Mucosa of stomach (tissue), 1 donor: ENCODE results near the gene AGBL1.

ENCODE experiments used
- H3K27me3 ChIP-seq: one replicate; pipeline ENCODE4 v1.7.0; 2013; ENCODE audit warnings: mild to moderate bottlenecking, low read length; ENCODE audit not compliant: control insufficient read depth, insufficient read depth
- H3K36me3 ChIP-seq: one replicate; pipeline ENCODE4 v1.7.0; 2013; ENCODE audit warnings: low read length; ENCODE audit not compliant: control insufficient read depth, insufficient read depth
- H3K4me1 ChIP-seq: one replicate; pipeline ENCODE4 v1.7.0; 2013; ENCODE audit warnings: mild to moderate bottlenecking, low read length; ENCODE audit not compliant: control insufficient read depth, insufficient read depth
- H3K4me3 ChIP-seq: one replicate; pipeline ENCODE4 v1.7.0; 2013; ENCODE audit warnings: low read length
- H3K9ac ChIP-seq: one replicate; pipeline ENCODE4 v1.7.0; 2013; ENCODE audit warnings: mild to moderate bottlenecking, low read length, moderate library complexity
- H3K9me3 ChIP-seq: one replicate; pipeline ENCODE4 v1.7.0; 2013; ENCODE audit warnings: mild to moderate bottlenecking, low read length, moderate library complexity; ENCODE audit not compliant: control insufficient read depth
- donor health status: Pancreatic carcinoma.

The AGBL1 gene

DNA sequence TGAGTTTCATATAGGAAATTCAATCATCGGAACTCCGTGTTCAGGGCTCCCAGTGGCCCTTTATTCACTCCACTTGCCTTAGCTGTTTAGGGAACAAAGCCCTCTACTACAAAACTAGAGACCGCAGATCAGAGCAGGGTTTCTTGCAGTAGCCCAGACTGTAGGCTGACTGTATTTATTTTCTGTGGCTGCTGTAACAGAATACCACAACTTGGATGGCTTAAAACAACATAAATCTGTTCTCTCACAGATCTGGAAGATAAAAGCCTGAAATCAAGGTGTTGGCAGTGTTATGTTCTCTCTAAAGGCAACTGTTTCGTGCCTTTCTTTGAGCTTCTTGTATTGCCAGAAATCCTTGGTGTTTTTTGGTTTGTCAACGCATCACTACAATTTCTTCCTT, 479.0 kb downstream of the AGBL1 start:
- H3K27me3 ChIP-seq: no peaks in the 10 kb centered on the region
- H3K9me3 ChIP-seq: no peaks in the 10 kb centered on the region
- no peaks in the 10 kb centered on the region for H3K4me1 ChIP-seq
- H3K36me3 ChIP-seq: no peaks in the 10 kb centered on the region
- H3K9ac ChIP-seq: no peak overlapping the region
- H3K4me3 ChIP-seq: no peak overlapping the region

DNA sequence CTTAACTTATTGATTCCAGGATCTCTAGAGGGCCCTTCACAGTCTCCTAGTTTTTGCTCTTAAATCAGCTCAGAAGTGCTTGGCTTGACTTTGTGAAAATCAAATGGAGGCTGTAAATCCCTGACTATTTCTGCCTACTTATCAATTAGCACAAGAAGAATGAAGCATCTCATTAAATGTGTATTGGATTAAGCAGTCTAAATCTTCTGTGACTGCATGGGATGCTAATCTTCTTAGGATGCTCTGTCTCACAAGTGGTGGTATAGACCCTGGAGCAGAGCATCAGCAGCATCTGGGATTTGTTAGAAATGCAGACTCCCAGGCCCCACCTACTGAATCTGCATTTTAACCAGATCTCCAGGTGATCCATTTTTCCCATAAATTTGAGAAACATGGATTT, 488.7 kb downstream of the AGBL1 start:
- H3K9me3 ChIP-seq: no peaks in the 10 kb centered on the region
- no peak overlapping the region for H3K4me3 ChIP-seq
- no peaks in the 10 kb centered on the region for H3K27me3 ChIP-seq
- H3K9ac ChIP-seq: no peak overlapping the region
- no peaks in the 10 kb centered on the region for H3K4me1 ChIP-seq
- H3K36me3 ChIP-seq: no peaks in the 10 kb centered on the region

DNA sequence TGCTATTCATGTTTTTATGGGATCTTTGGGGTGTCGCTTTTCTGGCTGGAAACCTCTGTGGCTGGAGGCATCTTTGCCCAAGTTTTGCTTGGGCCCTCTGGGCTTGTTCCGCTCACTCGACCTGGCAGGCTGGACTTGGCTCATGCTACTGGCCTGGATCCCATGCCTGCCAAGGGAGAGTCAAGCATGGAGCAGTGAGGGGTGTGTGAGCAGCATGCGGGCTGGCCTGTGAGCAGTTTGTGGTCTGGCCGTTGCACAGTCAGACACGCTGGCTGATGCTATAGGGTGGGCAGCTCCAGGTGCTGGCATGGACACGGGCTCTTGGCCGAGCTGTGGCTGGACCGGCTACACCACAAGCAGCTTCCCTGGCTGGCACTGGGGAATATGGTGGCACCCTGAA, 491.1 kb downstream of the AGBL1 start:
- Histone ChIP-seq H3K9me3 (no peaks in the 10 kb centered on the region), H3K27me3 (no peaks in the 10 kb centered on the region), H3K4me1 (no peaks in the 10 kb centered on the region), H3K4me3 (no peak overlapping the region), H3K36me3 (no peaks in the 10 kb centered on the region), H3K9ac (no peak overlapping the region)

DNA sequence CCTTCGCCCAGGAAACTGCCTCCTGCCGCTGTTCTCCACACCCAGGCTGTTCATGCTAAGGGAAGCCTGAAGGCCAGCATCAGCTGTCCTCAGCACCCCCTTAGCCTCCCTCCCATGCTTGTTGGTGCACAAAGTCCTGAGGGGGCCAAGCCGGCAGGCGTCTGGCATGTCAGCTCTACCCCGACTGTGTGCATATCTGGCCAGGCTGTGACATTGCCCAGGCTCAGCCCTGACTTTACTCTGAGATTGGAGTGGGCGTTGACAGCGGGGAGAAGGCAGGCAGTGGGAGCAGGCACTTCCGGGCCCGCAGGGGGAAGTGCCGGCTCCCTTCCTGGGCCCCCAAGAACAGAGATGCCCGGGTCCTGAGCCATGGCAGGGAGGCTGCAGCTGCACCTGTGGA, 492.2 kb downstream of the AGBL1 start:
- no peak overlapping the region for H3K4me3 ChIP-seq
- H3K4me1 ChIP-seq: no peaks in the 10 kb centered on the region
- no peaks in the 10 kb centered on the region for H3K36me3 ChIP-seq
- H3K9me3 ChIP-seq: no peaks in the 10 kb centered on the region
- H3K9ac ChIP-seq: no peak overlapping the region
- H3K27me3 ChIP-seq: no peaks in the 10 kb centered on the region

DNA sequence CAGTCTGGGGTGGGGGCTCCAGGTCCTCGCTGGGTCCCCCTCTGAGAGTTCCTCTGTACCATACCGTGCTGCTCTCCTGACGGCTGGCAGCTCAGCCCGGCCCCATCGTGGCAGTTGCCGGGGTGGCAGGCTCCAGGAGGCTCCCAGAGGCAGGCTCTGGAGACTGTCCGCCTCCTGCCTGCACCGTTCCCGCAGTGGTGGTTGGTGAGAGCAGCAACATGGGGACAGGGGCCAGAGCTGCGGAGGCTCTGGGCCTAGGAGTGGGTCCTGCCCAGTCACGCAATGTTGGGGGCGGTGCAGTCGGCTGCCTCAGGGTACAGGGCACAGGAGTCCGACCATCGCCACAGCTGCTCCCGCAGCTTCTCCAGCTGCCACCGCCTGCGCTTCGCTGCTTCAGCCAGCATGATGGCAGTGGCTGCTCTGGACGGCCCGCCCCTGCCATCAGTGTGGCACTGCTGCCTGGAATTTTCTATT, 492.7 kb downstream of the AGBL1 start:
- Histone ChIP-seq H3K36me3 (no peaks in the 10 kb centered on the region), H3K27me3 (no peaks in the 10 kb centered on the region), H3K9ac (no peak overlapping the region), H3K4me3 (no peak overlapping the region), H3K9me3 (no peaks in the 10 kb centered on the region), H3K4me1 (no peaks in the 10 kb centered on the region)

DNA sequence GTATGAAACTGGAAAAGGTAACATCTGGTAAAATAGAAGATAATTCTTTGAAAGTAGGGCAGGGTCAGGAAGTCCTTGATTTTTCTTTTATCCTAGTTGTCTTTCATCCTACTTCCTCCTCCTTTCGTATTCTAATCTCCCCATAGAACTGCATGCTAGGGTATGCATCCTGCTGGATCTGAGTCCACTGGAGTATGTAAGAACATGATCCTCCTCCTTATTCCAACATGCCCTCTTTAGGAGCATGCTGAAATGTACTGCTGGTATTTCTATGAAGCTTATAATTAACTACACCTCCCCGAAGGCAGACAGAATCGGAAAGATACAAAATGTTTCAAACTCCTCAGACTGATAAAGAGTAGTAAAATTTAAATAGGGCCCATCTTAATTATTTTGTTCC, 493.8 kb downstream of the AGBL1 start:
- Histone ChIP-seq H3K4me1 (no peaks in the 10 kb centered on the region), H3K27me3 (no peaks in the 10 kb centered on the region), H3K4me3 (no peak overlapping the region)

DNA sequence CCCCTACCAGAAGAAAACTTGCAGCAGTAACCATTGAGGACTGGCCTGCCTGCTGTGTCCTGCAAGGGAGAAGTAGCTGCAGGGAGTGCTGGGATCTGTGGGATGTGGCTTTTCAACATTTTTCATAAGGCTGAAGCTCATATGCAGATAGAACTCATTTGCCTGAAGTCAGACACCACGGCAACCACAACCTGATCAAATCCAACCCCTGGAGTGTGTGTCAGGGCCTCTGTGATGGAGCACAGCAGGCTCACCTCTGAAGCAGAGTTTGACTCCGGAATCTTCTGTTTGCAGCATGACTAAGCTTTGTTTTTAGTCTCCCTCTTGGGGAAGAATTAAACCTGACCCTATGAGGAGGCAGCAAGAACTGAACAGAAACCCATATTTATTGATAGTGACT, 508.7 kb downstream of the AGBL1 start:
- Histone ChIP-seq H3K4me3 (no peak overlapping the region), H3K9me3 (no peaks in the 10 kb centered on the region), H3K36me3 (no peaks in the 10 kb centered on the region), H3K27me3 (no peaks in the 10 kb centered on the region), H3K9ac (no peak overlapping the region), H3K4me1 (no peaks in the 10 kb centered on the region)

More for the DNA sequence above, 493.8 kb downstream of the AGBL1 start:
- H3K36me3 ChIP-seq: no peaks in the 10 kb centered on the region
- no peak overlapping the region for H3K9ac ChIP-seq
- no peaks in the 10 kb centered on the region for H3K9me3 ChIP-seq

DNA sequence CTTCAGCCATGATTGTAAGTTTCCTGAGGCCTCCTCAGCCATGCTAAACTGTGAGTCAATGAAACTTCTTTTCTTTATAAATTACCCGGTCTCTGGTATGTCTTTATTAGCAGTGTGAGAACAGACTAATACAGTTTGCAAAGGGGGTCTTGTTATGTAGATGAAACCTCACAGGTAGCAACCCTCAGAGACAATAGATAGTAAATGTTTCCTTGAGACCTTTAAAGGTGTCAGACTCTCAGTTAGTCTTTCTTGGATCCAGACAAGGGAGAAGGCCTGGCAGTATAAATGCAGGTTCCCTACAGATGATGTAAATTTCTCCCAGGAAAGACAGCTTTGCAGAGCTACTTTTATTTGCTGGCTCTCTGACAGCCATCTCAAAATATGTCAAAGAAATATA, 510.8 kb downstream of the AGBL1 start:
- Histone ChIP-seq H3K36me3 (no peaks in the 10 kb centered on the region), H3K9ac (no peak overlapping the region), H3K27me3 (no peaks in the 10 kb centered on the region), H3K4me1 (no peaks in the 10 kb centered on the region), H3K9me3 (no peaks in the 10 kb centered on the region), H3K4me3 (no peak overlapping the region)

DNA sequence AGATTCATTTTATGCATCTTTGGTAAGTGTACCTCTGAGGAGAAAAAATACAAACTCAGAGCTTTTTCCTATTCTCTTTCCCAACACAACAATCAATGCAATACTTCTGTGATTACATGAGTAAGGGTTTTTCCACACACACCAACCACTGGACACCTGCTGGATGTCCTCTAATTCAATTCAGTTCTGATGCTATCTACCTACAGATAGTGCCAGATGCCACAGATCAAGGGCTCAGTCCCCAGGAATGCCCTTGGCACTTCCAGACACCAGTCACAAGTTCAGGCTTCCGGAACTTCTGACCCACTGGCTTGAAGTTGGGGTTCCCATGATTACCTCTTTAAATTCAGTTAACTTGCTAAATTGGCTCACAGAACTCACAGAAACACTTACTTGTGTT, 511.5 kb downstream of the AGBL1 start:
- H3K9ac ChIP-seq: no peak overlapping the region
- H3K36me3 ChIP-seq: no peaks in the 10 kb centered on the region
- H3K9me3 ChIP-seq: no peaks in the 10 kb centered on the region
- no peaks in the 10 kb centered on the region for H3K27me3 ChIP-seq
- H3K4me3 ChIP-seq: no peak overlapping the region
- H3K4me1 ChIP-seq: no peaks in the 10 kb centered on the region

DNA sequence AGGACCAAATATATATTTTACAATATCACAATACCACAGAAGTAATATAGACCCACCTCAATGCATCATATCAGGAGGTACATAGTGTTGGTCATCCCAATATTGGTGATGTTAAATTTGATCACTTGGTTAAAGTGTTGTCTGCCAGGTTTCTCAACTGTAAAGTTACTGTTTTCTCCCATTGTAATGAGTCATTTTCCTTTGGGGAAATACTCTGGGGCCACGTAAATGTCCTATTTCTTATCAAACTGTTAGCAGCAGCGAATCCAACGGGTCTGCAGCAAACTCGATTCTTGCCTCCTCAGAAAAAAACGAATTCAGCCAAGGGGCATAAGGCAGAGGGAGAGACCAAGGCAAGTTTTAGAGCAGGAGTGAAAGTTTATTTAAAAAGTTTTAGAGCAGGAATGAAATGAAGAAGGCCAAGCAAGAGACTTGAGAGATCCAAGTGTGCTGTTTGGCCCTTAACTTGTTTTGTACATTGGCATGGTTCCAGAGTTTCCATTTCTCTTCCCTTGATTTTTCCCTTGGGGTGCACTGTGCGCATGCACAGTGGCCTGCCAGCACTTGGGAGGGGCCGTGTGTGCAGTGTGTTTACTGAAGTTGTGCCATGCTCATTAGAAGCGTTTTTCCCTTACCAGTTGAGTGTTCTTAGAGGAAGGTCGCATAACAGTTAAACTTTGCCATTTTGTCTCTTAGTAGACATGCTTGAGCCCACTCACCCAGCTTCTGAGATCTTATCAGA, 512.5 kb downstream of the AGBL1 start:
- no peak overlapping the region for H3K4me3 ChIP-seq
- H3K4me1 ChIP-seq: no peaks in the 10 kb centered on the region
- no peaks in the 10 kb centered on the region for H3K36me3 ChIP-seq

DNA sequence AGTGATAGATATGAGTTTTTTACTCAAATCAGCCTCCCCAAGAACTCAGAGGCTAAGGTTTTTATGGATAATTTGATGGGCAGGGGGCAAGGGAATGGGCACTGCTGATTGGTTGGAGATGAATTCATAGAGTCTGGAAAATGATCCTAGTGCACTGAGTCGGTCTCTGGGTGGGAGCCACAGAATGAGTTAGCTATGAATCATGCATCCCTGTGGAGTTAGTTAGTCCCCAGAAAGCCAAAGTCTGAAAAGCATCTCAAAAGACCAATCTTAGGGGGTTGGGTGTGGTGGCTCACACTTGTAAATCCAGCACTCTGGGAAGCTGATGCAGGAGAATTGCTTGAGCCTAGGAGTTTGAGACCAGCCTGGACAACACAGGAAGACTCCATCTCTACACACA, 516.1 kb downstream of the AGBL1 start:
- no peak overlapping the region for H3K4me3 ChIP-seq

More for the DNA sequence above, 512.5 kb downstream of the AGBL1 start:
- no peaks in the 10 kb centered on the region for H3K27me3 ChIP-seq
- no peak overlapping the region for H3K9ac ChIP-seq
- no peaks in the 10 kb centered on the region for H3K9me3 ChIP-seq

DNA sequence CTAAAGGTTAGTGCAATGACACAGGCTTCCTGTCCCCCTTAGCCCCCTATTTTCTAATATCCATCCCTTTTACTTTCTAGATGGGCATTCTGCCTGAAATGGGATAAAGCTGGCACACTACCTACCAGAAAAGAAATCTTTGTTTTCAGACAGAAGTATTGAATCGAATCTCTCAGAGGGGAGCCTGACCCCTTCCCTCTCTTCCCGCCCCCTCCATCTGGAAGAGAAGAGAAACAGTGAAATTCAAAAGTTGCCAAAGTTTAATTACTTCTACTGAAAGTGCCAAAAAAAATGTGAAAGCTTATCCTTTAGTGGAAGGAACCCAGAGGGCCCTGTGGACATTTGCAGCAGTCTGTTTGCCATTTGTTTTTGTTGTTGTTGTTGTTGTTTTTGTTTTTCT, 523.8 kb downstream of the AGBL1 start:
- Histone ChIP-seq H3K36me3 (no peaks in the 10 kb centered on the region), H3K27me3 (no peaks in the 10 kb centered on the region), H3K9me3 (no peaks in the 10 kb centered on the region), H3K4me1 (no peaks in the 10 kb centered on the region), H3K4me3 (no peak overlapping the region), H3K9ac (no peak overlapping the region)

More for the DNA sequence above, 516.1 kb downstream of the AGBL1 start:
- Histone ChIP-seq H3K9me3 (no peaks in the 10 kb centered on the region), H3K4me1 (no peaks in the 10 kb centered on the region), H3K36me3 (no peaks in the 10 kb centered on the region), H3K9ac (no peak overlapping the region), H3K27me3 (no peaks in the 10 kb centered on the region)
